IPS DF 19.7 (cell line): Measurements from ENCODE around the gene FBXO47.

Experiments used
- DNase-seq: peaks from one replicate; pipeline ENCODE4 v3.0.0-alpha.2; 2013; ENCODE audit warnings: low read depth, low spot score

The FBXO47 gene

GRCh38 chr17:38905375-38905774 is 61.8 kb downstream of the FBXO47 start:
- DNase-seq = no peak

- DNase-seq = no peak
These were observed 62.3 kb downstream of the FBXO47 start for GRCh38 chr17:38904892-38905291.

GRCh38 chr17:38903404-38903803 is 63.8 kb downstream of the FBXO47 start:
- DNase-seq = no peak

- no peak for DNase-seq
These were observed 66.1 kb downstream of the FBXO47 start for GRCh38 chr17:38900978-38901656.

GRCh38 chr17:38899421-38899820 is 67.8 kb downstream of the FBXO47 start:
- no peak for DNase-seq

- DNase-seq = no peak
These were observed 68.3 kb downstream of the FBXO47 start for GRCh38 chr17:38898812-38899348.

GRCh38 chr17:38898291-38898679 is 68.9 kb downstream of the FBXO47 start:
- DNase-seq = no peak

GRCh38 chr17:38897671-38898290 is 69.4 kb downstream of the FBXO47 start:
- DNase-seq = no peak

- no peak for DNase-seq
These were observed 70.0 kb downstream of the FBXO47 start for GRCh38 chr17:38897176-38897575.

- no peak for DNase-seq
These were observed 70.8 kb downstream of the FBXO47 start for GRCh38 chr17:38896346-38896954.

GRCh38 chr17:38894276-38894675 is 72.9 kb downstream of the FBXO47 start:
- no peak for DNase-seq

GRCh38 chr17:38893607-38894006 is 73.6 kb downstream of the FBXO47 start:
- no peak for DNase-seq

- DNase-seq = no peak
These were observed 74.1 kb downstream of the FBXO47 start for GRCh38 chr17:38893113-38893512.

- no peak for DNase-seq
These were observed 74.6 kb downstream of the FBXO47 start for GRCh38 chr17:38892620-38893019.

GRCh38 chr17:38892083-38892482 is 75.1 kb downstream of the FBXO47 start:
- no peak for DNase-seq

GRCh38 chr17:38891441-38891840 is 75.8 kb downstream of the FBXO47 start:
- DNase-seq = no peak

- DNase-seq = no peak
These were observed 76.8 kb downstream of the FBXO47 start for GRCh38 chr17:38890410-38890746.

GRCh38 chr17:38889745-38890409 is 77.3 kb downstream of the FBXO47 start:
- no peak for DNase-seq

- no peak for DNase-seq
These were observed 78.4 kb downstream of the FBXO47 start for GRCh38 chr17:38888842-38889241.

- no peak for DNase-seq
These were observed 80.6 kb downstream of the FBXO47 start for GRCh38 chr17:38886643-38887010.
